HT-29 (cell line): ENCODE measurements around the gene TBCEL. TPM values are rescaled to one million over a fixed set of nuclear protein-coding genes. Genes with fewer than 3 reads are reported as not detected.
A peak's percentile ranks its signal among the peaks of the same experiment; 100 is the strongest.
"Not testable (repeated sequence)": the region's sequence is repeated elsewhere in the genome, so short reads cannot be mapped to it uniquely, and the experiment has no call there.

Experiments
- DNase-seq: peaks from one replicate; pipeline ENCODE4 v3.0.0-alpha.2; 2015; ENCODE audit warnings: low spot score
- total RNA-seq: library from RNA; depleted of rRNA; stranded (reverse); fragments of >200 nt; shearing (Covaris generic); gene quantifications from 2 replicates; pipeline ENCODE4 v1.2.3, GENCODE V29; 2014

TBCEL gene
- total RNA-seq, 1 experiment from 2014 or later, result 3.2 TPM

DNA sequence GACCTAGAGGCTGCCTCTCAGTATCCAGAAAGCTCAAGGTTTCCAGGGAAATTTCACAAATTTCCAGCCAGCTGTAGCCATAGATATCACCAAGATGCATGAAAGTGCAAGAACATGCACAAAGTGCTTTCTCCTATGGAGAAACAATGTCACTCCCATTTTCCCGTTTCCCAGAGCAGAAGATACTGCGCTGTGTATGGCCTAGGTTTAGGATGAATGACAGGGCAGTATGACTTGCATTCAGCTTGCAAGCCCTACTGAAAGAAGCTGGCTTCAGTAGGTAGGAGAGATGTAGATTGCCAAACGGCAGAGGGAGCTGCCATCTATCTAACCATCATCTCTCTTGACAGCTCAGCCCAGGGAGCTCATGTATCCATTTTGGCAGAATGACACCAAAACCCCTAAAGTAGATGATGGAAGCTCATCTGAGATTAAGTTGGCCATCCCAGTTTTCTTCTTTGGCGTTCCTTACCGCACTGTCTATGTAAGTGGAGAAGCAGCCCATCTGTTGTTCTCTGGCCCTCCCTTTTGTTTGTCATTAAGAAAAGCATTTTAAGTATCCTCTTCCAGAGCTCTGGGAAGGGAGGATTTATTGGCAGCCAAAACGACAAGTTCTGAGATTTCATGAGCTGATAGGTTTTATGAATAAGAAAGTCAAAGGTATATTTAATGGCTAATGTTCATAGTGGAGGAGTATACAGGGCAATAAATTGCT is 81.7 kb downstream of the TBCEL start:
- peak; percentile 12 for DNase-seq

DNA sequence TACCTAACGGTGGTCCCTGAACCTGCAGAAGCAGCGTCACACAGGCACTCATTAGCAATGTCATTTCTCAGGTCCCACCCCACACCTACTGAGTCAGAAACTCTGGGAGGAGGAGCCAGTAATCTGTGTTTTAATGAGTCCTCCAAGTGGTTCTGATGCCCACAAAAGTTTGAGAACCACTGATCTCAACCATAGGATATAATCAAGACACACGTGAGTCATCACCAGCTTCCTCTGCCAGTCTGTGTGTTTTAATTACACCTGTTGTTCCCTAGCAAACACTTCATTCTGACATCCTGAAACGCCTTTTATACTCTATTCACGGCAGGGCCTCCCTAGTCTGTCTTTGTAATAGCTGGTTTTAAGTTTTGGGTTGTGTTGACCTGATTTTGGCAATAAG is 82.9 kb downstream of the TBCEL start:
- DNase-seq, result no peak

DNA sequence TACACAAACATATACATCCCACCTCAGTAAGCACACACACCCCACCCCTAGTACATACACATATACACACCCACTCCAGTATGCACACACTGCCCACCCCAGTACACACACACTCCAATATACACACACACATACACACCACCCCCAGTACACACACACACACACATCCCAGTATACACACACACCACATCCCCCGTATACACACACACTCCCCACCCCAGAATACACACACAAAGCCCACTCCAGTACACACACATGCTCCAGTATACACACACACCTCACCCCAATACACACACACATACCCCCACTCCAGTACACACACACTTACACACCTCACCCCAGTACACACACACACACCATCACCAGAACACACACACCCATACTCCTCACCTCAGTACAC is 84.5 kb downstream of the TBCEL start:
- DNase-seq, result no peak

DNA sequence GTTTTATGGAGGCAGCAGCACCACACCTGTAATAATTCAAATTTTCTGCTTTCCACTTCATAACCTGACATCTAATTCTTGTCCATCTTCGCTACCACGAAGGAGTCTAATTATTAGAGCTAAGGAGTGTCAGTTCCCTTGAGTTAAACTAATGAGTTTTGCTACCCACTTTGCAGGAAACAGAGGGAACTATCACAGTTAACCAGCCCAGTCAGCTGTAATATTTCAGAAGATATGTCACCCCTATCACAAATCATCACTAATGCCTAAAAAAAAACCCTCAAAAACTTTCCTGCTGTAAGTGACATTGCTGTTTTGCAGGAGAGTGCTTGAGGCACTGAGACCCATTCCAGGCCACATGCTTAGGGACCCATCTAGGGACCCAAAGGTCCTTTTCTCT is 85.6 kb downstream of the TBCEL start:
- DNase-seq, result no peak

DNA sequence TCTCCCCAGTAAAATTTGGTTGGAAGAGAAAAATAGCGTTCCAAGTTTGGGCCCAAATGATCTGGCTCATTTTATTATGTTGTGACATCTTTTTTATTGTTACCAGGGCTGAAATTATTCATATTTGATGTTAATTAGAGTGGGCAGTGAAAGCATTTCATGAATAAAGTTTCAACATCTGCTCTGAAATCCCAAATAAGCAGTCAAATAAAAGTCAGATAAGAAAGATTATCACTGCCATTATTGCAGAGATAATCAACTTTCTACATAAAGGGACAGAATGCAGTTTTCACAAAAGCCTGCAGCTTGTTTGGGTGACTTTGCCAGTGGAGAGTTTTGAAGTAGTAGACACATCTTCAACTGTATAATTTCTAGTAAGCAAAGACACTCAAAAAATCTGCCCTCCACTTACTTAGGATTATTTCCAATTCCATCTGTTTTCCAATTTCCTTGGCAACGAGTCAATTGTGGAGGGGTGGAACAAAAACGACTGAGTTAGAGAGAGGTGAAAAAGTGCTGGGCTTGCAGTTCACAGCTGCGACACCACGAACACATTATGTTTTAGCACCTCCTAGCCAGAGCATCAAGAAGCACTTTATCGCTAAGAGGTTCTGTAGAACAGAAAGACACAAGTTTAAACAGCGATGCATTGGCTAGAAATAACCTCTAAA is 86.1 kb downstream of the TBCEL start:
- no peak for DNase-seq

DNA sequence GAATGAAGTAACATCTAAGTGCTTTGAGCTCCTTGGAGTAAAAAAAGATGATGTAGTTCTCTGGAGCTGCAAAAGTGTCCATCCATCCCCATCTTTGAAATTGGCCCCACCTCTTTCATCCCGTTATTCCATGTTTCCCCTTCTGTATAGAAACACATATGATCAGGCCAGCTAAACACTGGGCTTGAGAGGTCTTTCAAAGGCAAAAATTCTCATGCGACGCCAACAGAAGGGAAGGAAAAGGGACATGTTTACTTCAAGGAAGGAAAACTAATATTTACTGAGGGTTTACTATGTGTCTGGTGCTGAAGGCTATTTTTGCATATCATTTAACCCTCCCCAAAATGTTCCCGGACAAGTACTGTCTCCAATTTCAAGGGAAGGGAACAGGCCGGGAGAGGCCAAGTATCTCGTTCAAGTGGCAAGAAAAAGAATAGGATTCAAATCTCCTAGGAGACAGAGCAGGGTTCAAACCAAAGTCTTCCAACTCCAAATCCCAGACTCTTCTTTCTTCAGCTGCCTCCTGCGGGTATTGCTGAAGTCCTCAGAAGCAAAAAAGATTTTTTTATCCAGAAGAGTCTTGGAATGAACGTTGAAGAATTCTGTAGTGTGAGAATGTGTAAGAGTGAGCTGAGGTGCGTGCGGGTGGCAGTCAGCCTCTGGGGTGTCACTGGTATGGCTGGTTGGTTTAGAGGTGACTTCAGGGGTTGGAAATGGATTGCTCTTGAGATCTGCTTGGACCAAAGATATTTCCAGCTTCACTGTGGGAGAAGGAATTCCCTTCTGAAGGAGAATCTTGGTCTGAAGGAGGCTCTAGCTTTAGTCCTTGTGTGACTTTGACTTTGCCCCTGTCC is 87.2 kb downstream of the TBCEL start:
- DNase-seq, result no peak

DNA sequence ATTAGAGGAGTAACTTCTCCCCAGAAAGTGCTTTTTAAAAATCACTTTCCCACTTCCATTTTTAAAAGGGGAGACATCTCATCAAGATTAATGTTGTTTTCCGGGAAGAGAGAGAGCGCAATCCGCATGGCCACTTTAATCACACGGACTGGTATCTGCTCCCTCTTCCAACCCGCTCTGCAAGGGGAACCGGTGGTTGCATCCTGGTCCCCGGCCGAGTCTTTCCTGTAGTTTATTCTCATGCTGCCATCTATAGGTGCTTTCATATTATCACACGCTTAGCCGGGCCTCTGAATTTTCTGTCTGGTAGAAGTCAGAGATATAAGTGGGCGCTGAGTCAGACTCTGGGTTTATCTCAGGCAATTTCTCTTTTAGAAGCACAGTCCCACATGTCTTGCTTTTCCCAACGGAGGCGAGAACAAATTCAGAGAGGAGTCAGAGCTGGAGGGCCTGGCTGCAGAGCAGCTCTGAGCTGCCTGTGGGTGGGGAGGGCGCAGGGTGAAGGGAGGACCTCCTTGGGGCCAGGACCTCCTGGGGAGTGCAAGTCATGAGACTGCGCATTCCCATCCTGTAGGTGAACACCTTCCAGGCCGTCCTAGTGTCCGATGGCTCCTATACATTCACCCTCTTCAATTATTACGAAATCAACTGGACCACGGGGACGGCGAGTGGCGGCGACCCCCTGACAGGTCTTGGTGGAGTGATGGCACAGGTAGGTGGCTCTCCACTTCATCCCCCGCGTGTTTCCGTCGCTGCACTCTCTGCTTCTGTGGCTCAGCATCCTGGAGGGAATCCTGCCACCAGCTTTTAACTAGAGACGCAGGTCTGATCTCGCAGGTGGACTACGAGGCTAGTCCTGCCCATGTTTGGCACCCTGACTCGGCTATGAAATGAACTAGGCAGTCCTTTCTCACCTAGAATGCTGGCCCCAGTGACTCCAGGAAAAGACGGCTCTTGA is 88.9 kb downstream of the TBCEL start:
- DNase-seq, result peak; percentile 84

DNA sequence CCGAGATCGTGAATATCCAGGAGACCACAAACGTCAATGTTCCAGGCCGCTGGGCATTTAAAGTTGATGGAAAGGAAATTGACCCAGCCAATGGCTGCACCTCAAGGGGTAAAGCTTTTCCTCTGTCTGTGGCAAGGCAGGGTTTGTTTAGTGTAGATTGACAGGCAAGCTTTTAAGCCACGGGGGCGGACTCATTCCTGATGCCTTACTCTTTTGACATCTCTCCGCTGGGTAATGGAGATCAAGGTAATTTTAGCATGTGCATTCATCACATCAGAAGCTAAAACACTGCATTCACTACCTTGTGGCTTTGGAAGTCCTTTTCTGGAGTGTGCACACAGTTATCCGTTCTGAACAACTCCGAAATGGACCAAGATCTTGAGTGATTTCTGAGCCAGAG is 89.7 kb downstream of the TBCEL start:
- no peak for DNase-seq

DNA sequence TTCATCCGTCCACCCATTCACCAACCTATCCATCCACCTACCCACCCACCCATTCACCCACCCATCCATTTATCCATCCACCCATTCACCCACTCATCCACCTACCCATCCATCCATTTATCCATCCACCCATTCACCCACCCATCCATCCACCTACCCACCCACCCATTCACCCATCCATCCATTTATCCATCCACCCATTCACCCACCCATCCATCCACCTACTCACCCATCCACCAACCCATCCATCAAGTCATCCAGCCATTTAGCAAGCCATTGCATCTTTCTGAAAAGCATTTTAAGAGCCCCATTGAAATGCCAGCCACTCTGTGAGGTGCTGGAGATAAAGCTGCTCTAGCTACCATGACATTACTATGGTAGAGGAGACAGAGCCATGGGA is 91.1 kb downstream of the TBCEL start:
- DNase-seq, result not testable (repeated sequence)

DNA sequence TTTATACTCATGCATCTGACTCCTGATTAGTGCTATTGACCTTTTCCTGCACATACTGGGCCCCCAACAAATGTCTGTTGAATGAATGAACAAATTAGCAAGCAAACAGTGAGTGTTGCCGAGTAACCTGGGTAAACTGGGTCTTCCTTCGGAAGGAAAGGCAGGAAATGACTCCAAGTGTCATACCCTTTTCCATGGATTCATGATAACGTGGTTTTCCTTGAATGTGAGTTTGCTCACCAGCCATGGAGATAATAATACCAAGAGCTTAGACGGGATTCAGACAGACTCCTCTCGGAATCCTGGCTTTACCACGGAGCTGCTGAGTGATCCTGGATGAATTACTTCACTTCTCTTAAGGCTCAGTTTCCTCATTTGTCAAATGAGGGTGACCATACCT is 93.9 kb downstream of the TBCEL start:
- DNase-seq, result no peak

DNA sequence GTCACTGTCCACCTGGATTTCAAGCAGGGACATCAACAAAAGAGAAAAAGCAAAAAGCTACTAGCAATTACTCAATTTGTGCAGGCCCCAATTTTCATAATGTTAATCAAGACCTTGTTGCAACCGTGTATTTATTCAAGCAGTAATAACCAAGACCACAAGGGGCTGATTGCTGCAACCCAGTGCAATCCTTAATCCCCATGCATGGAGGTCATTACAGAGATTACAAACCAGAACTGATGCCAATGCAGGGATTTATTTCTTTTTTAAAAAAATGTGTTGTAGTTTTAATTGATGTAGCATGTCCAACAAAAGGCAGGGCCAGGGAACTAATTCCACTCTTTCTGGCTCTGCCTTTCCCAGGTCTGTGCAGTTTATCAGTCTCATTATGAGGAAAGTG is 95.5 kb downstream of the TBCEL start:
- peak; percentile 26 for DNase-seq

DNA sequence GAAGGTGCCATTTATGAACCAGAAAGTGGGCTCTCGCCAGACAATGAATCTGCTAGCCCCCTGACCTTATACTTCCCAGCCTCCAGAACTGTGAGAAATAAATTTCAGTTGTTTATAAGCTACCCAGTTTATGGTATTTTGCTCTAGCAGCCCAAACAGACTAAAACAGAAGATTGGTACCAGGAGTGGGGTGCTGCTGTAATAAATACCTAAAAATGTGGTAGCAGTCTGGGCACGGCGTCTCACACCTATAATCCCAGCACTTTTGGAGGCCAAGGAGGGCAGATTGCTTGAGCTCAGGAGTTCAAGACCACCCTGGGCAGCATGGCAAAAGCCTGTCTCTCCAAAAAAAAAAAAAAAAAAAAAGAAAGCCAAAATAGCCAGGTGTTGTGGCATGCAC is 98.4 kb downstream of the TBCEL start:
- DNase-seq, result no peak

DNA sequence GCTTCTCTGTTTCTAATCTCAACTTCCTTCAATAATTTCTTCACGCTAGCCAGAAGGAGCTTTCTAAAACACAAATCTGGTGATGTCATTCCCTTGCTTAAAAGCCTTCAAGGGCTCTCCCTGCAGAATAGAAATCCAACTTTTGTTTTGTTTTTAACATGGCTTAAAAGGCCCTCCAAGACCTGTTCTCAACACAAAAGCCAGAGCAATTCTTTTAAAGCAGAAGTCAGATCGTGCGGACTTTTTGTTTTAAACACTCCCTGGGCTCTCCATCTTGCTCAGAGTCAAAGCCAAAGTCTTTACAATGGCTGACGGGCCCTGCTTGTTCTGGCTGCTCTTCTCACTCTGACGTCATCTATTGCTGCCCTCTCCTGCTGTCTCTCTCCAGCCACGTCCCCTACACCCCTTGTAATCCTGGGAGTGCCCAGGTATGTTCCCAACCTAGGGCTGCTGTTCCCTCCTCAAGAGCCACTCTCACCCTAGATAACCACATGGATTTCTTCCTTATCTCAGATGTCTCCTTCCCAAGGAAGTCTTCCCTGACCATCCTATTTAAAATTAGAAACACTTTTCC is 99.7 kb downstream of the TBCEL start:
- DNase-seq, result no peak

DNA sequence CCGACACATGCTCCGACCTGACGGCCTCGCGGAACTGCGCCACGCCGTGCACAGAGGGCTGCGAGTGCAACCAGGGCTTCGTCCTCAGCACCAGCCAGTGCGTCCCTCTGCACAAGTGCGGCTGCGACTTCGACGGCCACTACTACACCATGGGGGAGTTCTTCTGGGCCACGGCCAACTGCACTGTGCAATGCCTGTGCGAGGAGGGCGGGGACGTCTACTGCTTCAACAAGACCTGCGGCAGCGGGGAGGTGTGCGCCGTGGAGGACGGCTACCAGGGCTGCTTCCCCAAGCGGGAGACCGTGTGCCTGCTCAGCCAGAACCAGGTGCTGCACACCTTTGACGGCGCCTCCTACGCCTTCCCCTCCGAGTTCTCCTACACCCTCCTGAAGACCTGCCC is 103.9 kb downstream of the TBCEL start:
- no peak for DNase-seq

DNA sequence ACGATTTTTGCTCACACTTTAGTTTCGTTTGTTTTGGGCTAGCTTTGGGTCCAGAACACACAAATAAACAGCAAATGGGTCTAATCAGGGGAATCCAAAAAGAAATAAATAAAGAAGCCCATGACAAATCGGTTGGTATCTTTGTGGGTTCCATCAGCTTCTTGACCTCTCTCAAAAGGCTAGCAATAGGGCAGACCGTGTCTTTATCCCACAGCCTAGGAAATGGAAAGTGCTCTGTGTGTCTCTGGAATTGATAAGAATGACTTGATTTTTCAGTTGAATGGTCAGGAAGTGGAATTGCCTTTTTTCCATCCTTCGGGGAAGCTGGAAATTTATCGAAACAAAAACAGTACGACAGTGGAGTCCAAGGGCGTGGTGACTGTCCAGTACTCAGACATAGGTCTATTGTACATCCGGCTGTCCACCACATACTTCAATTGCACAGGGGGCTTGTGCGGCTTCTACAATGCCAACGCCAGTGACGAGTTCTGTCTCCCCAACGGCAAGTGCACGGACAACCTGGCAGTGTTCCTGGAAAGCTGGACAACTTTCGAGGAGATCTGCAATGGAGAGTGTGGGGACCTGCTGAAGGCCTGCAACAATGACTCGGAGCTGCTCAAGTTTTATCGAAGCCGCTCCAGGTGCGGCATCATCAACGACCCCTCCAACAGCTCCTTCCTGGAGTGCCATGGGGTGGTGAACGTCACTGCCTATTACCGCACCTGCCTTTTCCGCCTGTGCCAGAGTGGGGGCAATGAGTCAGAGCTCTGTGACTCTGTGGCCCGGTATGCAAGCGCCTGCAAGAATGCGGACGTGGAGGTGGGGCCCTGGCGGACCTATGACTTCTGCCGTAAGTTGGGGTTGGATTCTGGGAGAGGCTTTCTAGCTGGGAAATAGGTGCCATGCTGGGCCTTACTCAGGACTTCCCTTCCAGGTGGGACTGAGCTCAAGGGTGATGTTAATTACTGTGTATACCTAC is 105.7 kb downstream of the TBCEL start:
- peak; percentile 8 for DNase-seq

DNA sequence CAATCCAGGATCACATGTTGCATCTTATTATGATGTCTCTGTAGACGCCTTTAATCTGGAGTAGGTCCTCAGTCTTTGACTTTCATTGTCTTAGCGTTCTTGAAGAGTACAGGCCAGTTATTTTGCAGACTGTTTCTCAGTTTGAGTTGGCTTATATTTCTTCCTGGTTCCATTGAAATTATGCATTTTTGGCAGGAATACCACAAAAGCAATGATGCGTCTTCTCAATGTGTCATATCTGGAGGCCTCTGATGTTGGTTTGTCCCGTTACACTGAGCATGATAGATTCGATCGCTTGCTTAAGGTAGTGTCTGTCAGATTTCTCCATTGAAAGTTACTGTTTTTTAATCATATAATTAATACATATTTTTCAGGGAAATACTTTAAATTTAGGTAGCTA is 107.8 kb downstream of the TBCEL start:
- no peak for DNase-seq

DNA sequence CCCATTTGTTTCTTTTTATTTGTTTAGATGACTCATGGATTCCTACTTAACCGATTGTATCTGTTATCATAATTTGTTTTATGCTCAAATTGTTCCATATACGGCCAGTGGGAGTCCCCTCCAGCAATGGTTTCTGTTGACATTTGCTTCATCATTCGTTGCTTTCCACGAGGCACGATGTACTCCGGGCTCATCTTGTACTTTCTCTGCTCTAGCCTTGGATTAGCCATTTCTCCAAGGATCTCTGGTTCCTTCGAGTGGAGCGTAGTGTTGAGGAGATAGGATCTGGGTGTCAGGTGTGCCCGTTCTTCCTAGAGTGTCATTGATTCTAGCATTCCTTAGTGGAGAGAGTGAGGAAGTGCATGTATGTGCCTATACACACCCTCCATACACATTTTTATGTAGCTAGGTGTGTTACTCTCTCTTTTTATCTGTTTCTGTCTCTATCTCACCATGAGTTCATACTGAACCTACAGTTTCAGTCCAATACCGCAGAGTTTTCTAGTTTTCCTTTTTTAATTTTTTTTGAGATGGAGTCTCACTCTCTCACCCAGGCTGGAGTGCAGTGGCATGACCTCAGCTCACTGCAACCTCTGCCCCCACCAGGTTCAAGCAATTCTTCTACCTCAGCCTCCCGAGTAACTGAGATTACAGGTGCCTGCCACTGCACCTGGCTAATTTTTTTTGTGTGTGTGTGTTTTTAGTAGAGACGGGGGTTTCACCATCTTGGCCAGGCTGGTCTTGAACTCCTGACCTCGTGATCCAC is 108.5 kb downstream of the TBCEL start:
- peak; percentile 40 for DNase-seq

DNA sequence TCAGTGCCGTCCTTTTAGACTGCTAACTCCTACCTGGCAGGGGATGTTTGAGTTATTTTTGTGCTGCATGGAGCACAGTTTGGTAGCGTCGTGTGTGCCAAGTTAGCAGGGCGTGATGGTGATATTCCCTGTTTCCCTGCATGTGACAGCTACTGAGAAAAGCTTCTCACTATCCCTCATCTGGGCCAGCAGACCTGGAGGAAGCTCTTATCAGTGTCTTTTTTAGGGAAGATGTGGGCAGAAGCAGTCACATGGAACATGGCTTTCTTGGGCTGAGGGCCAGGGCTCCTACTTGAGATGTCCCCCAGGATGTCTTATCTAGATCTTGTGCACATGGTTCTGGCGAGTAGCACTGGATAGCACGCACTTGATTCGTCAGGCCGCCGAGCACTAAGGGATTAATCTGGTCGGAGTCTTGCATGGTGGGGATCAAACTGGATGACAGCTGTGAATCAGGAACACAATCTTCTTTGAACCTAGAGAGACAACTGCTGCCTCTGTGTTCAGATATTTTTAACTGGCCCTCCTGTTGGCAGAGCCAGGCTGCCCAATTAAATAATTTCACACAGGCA is 110.9 kb downstream of the TBCEL start:
- DNase-seq, result no peak

DNA sequence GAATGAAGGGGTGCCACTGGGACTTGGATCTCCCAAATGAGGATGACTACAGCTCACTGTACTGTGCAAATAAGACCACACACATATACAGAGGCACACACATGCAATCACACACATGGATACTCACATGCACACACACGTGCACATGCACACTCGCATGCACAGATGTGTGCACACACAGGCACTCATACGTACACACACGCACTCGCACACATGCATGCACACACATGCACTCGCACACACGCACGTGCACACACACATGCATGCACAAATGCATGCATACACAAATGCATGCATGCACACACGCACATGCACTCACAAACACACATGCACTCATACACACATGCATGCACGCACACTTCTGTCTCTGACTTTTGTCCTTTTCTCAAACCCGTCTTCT is 113.1 kb downstream of the TBCEL start:
- DNase-seq, result no peak
